Germinal center (tissue), 1 donor: ENCODE measurements around the gene GAPDHS.
A peak's percentile ranks its signal among the peaks of the same experiment; 100 is the strongest.

ENCODE experiments used
- DNase-seq: peaks from one replicate; pipeline ENCODE4 v3.0.0; 2012; ENCODE audit warnings: mixed read lengths, low spot score

GAPDHS gene

DNA sequence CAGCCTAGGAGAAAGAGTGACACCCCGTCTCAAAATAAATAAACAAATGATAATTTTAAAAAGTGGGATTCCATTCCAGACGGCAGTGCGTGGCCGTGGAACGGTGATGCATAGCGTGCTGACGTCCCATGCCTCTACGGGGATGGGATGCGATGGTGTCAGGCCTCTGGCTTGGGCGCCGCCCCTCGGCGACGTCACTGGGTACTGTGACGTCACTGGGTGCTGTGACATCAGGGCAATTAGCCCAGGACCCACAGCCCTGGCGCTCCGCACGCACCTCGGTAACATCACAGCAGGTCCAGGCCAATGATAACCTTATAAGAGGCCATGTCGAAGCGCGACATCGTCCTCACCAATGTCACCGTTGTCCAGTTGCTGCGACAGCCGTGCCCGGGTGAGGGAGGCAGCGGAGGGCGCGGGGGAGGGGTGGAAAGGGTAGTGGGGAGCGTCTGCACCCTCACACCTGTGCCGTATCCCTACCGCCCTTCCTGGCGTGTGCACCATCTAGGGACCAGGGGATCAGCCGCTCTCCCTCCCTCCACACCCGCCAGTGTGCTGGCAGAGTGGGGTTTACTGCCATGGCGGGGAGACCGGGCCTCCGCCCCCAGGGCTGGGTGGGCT lies at the start of gene GAPDHS:
GAPDHS (plus strand) TSS at position 256 of the 621 bp plus-strand sequence; CDS start at position 328, 72 bp downstream.
- no peak for DNase-seq

DNA sequence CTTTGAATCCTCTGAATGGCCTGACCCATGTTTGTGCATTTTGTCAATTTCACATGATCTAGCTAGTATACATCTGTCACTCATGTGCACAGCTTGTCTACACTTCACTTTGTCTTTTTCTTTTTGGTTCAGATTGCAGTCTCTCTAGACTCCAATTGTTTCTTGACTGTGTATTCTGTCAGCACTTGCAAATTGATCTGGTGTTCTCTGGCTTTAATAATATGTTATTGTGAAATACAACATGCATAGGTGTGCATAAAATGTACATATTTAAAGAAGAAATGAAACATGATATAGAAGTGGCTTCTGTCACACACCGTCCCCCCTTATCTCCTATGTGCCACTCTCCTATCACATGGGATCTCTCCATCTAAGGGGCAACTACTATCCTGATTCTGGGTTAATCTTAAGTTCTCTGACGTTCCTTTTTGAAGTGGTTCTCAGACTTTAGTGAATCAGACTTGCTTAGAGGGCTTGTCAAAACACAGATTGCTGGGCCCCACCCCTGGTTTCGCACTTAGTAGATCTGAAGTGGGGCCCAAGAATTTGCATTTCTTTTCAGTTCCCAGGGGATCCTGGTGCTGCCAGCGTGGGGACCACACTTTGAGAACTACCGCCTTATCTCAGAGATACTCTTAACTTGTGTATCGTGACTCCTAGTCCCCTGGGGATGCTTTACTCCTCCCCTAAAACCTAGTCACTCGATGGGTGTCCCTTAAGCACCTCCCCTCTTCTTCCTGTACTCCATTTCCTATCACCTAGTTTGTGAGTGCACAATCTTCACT lies 48.8 kb upstream of the GAPDHS start:
- DNase-seq: peak; percentile 91

DNA sequence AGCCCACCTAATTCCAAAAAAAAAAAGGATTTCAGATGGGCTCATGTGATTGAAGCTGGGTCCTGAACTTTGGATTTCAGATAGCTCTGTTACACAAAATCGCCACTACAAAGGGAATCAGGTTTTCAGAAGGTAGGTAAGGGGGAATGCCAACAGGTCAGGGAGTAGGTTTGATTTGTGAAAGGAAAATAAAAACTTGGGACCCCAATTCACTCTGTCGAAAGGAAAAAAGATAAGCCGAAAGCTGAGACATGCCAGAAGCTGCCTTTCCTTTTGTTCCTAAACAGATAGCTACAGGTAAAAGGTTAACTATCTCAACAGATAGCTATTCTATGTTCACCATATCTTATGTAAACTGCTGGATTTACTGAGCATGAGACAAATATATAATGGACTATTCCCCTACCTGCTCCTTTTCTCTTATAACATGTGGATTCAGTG lies 47.0 kb upstream of the GAPDHS start:
- DNase-seq: no peak

DNA sequence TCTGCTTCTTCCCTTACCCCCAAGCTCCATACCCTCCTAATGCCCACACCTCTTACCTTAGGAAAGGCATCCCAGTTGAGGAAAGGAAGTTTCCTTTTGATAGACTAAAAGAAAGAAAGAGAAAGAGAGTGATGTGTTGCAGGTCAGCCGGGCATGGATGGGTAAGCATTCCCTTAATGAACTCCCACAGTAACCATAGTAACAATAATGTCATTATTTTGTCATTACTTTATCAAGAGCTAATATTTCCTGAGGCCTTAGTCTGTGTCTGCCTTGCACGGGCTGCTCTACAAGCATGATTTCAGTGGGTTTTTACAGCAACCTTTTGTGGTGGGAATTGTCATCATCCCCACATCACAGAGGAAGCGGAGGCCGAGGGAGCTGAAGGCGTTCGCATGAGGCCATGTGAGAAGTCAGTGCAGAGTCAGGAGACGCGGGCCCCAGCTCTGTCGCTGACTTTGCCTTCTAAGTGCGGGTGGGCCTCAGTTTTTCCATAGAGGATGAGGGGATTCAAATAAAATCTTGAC lies 45.5 kb upstream of the GAPDHS start:
- no peak for DNase-seq

DNA sequence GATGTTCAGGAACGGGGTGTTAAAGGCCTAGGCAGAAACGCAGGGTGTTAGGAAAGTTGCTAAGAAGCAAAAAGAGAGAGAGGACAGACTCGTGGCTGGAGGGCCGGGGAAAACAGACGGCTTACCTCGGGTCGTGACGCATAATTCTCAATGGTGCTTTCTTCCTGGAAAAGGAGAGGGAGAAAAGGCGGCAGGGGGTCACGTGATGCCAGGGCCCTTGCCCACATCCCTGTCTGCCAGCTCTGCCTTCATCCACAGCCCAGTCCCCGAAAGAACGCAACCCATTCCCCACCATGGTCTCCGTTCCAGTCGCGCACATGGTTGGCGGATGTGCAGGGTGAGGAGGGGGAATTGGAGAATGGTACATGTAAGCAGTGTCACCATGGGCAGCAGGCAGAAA lies 44.6 kb upstream of the GAPDHS start:
- no peak for DNase-seq

- DNase-seq: no peak
Measured at GRCh38 chr19:35490364-35490763, 42.9 kb upstream of the GAPDHS start, which contains the start of gene KRTDAP. Gene KRTDAP (minus strand): TSS chr19:35490464. CDS start chr19:35490442, 22 bp downstream.

- no peak for DNase-seq
Measured at GRCh38 chr19:35491836-35492360, 41.4 kb upstream of the GAPDHS start.

DNA sequence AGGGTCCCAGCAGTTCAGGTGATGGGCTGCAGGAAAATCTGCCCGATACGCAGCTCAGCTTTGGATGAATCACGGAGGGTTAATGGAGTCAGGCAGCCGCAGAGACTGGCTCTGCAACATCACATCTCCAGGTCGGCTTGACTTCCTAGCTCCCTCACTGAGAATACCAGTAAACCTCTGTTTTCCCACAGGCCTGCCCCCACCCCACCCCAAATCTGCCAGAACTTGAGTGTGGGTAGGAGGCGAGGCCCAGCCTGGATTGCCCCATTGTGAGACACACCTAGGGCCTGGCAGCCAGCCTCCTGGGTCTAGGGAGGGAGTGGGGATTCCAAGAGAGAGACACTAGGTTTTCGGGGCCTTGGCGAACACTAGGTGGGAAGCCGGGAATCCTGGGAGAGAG lies 39.3 kb upstream of the GAPDHS start:
- no peak for DNase-seq

DNA sequence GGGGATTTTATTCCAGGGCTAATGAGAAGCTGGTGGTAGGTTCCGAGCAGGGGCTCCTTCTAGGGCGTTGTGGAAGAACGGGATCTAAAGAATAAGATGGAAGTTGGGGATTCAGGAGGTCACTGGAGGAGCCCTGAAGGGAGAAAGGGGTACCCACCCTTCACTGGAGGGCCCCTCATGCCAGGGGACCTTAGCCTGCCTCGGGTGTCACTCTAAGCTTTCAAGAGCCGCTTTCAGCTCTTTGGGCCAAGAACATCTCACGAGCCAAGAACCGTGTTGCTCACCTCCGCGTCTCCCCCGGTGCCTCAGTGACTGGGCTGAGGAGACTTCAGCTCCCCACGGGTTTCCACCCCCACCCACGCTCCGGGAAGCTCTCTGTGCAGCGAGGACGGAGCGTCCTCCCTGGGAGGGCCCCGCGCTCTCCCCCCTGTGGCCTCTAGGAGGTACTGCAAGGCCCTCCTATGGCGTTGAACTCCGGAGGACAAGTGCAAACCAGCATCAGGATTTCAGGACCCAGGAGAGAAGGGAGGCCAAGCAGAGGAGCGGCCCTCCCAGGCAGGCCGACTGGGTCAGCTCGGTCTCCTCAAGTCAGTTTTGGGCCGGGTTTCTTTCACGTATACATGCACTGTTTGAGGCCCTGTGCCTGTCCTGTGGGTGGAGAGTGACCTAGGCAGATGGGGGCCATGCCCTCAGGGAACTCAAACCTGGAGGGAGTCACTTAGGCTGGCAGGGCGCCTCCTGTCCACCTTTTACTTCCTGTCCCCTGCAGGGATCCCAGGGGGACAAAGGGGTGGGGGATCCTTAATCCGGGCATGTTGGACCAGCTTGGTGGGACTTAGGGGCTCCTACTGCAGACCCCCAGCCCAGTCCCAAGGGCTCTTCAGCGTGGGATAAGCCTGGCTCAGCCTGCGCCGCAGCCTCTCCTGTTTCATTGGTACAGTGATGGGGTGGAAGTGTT lies 37.9 kb upstream of the GAPDHS start:
- DNase-seq: peak; percentile 88

DNA sequence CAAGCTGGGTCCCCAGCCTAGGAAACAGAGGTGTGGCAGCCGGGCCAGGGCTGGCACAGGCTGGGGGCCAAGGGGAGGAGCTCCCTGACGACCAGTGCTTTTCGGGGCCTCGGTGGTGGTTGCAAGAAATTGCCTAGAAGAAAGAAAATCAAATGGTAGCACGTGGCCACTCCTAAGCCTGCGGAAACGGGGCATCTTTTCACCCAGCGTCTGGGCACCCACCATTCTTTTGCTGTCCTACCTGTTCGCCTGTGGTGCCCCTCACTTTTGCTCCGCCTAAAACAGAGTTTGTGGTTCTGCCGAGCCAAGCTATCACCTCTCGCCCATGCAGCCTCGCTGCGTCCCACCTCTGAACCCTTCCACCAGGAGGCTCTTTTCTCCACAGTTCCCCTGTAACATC lies 35.9 kb upstream of the GAPDHS start:
- no peak for DNase-seq

DNA sequence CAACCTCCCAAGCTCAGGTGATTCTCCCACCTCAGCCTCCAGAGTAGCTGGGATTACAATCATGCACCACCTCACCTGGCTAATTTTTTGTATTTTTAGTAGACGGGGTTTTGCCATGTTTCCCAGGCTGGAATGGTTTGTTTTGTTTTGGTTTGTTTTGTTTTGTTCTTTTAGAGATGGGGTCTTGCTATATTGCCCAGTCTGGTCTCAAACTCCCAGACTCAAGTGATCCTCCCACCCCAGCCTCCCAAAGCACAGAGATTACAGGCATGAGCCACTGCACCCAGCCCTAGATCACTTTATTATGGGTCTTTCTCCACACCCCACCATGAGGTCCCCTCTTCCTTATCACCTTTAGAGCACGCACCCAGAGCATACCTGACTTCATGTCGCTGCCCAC lies 35.0 kb upstream of the GAPDHS start:
- no peak for DNase-seq

GRCh38 chr19:35498984-35499527 lies 34.2 kb upstream of the GAPDHS start:
- no peak for DNase-seq

DNA sequence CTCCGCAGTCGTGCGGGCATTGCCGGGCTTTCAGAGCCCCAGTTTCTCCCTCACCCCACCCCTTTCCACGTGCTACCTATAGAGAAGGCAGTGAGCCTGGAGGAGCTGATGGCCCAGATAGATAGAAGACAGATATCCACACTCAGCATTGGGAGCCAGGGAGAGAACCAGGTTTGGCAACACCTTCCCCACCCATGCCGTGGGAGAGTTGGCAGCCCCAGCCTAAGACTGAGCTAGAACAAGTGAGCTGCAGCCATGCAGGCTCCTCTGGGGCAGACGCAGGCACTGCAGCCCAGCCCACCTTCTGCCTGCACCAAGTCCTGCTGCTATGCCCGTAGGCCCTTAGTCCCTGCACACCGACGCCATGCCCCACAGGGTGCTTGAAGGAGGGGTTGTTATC lies 32.6 kb upstream of the GAPDHS start:
- no peak for DNase-seq

GRCh38 chr19:35501684-35502083 lies 31.6 kb upstream of the GAPDHS start:
- no peak for DNase-seq

GRCh38 chr19:35502751-35503150 lies 30.5 kb upstream of the GAPDHS start:
- no peak for DNase-seq

DNA sequence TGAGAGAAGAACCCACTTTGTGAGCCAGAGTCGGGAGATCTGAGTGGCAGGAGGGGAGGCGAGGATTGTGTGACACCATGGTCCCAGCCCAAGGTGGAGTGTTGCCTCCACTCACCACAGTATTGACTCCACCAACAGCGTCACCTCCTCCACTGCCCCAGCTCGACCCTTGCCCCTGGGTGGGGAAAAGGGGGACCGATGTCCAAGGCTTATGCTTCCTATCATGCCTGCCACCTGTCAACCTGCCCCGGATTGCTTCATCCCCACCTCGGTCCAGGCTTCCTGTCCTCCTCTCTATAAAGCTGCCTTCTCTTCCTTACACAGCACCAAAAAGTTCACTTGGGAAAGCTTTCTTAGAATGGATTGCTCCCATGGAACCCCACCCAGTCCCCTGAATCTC lies 27.2 kb upstream of the GAPDHS start:
- DNase-seq: no peak

DNA sequence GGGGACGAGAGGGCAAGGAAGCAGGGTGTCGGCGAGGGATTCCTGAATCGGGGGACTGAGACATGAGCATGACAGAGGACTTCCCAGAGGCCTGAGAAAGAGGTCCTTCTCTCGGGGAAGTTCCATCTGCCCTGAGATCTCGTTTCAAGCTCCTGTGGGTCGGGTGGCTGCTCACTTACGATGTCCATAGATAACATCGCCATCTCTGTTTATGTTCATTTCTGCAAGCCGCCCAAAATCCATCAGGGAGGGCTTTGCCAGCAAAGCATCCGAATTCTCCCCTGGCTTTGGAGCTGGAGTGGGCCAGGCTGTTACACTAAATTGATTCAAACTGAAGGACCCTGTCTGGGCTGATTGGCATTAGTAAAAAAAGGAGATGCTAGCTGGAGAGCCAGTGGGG lies 25.7 kb upstream of the GAPDHS start:
- DNase-seq: no peak

- no peak for DNase-seq
Measured at GRCh38 chr19:35508129-35508528, 25.1 kb upstream of the GAPDHS start.

DNA sequence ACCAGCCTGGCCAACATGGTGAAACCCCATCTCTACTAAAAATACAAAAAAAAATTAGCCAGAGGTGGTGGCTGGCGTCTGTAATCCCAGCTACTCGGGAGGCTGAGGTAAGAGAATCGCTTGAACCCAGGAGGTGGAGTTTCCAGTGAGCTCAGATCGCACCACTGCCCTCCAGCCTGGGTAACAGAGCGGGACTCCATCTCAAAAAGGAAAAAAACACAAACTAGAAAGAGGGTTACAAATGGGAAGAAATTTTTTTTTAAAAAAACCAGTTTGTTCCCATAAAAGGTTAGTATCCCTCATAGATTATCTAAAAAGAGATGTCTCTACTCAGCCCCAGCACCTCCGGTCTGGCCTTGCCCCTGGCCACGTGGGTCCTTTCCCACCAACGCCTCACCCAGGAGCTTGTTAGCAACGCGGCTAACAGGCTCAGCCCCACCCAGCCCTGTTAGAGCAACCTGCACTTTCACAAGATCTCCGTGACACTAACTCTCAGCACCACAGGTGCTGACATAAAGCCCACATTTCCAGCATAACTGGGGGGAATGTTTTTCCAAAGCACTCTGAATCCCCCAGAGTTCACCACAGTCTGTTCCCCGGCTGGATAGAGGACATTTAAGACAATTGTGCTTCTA lies 24.1 kb upstream of the GAPDHS start:
- no peak for DNase-seq

DNA sequence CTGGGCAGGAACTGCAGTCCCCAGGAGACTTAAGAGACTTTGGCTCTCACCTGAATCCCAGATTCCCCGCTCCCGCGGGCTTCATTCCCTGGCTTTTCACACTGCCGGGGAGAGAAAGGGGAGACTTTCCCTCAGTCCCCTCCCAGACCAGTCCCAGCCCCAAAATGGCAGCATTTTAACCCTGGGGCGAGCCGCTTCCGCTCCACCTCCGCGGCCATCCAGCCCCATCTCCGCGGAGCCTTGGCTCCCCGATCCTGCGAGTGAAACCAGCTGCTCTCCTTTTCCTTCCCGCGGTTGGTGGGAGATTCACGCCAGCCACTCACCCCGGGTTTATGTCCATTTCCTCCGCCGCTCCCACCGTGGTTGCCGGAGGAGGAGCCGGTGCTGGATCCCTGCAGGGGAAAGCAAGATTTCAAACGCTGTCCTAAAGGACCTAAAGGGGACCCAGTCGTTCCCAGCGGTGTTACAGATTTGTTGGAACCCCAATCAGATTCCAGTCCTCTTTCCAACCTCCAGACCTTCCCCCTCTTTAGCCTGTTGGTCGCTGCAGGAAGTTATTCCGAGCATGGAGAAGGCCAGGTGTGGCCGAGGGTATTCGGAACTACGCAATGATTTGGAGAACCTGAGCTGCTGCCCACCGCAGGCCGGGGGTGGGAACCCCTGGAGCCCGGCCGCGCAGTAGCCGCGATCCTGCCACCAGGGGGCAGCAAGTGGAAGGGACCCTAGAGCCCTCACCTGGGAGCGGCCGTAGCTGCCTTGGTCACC lies 23.2 kb upstream of the GAPDHS start:
- DNase-seq: peak; percentile 89
